ENCODE data around the gene MS4A2.
"Not testable (repeated sequence)": the region's sequence is repeated elsewhere in the genome, so short reads cannot be mapped to it uniquely, and the experiment has no call there.

Gene MS4A2

GRCh38 chr11:60097189-60097588 lies 8.7 kb downstream of the MS4A2 start:
- DNase-seq (ENCODE audit: low read depth, low spot score), result no peak
- no peak overlapping the region for H3K4me3 ChIP-seq (ENCODE audit: low read length)

DNA sequence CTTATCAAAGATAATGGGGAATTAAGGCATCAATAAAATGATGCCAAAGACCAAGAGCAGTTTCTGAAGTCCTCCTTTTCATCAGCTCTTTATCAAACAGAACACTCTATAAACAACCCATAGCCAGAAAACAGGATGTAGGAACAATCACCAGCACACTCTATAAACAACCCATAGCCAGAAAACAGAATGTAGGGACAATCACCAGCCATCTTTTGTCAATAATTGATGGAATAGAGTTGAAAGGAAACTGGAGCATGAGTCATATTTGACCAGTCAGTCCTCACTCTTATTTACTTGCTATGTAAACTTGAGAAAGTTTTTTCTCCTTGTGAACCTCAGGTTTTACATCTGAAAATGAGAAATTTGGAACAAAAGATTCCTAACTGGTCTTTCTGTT lies 10.0 kb downstream of the MS4A2 start:
- no peak for DNase-seq (ENCODE audit: low read depth, low spot score)
- no peak overlapping the region for H3K4me3 ChIP-seq (ENCODE audit: low read length)

- DNase-seq (ENCODE audit: low read depth, low spot score), result no peak
- H3K4me3 ChIP-seq (ENCODE audit: low read length), result no peak overlapping the region
These were observed 12.1 kb downstream of the MS4A2 start for GRCh38 chr11:60100516-60100915.

GRCh38 chr11:60101368-60101767 lies 12.9 kb downstream of the MS4A2 start:
- not testable (repeated sequence) for H3K4me3 ChIP-seq (ENCODE audit: low read length); DNase-seq (ENCODE audit: low read depth, low spot score)

DNA sequence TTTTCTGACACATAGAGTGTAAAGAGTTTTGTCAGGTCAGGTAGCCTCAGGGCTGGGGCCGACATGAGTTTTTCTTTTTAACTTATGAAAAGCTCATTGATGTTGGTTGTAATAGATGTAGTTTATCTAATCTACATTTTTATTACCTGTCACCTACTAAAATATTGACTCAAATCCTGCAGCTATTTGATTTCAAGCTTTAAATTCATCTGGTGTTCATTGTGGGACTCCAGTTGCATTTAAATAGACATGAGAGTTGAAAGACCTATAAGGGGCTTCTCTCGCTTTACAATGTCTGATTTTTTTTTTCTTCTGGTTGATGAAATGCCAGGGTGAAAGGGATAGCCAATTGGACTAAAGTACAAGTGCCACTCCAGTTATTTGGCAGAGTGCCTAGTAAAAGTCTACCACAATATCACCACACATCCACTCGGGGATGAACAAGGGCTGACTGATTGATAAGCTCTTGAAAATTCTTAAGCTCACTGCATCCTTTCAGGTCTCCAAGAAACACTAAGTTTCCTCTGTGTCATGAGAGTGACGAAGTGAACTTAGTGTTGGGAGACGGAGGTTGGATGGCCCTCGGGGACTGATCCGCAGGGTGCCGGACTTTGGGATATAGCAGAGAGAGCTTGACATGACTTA lies 16.1 kb downstream of the MS4A2 start:
- not testable (repeated sequence) for H3K4me3 ChIP-seq (ENCODE audit: low read length); DNase-seq (ENCODE audit: low read depth, low spot score)

GRCh38 chr11:60108631-60109030 lies 20.2 kb downstream of the MS4A2 start:
- DNase-seq (ENCODE audit: low read depth, low spot score); H3K4me3 ChIP-seq (ENCODE audit: low read length): not testable (repeated sequence)

- no peak for DNase-seq (ENCODE audit: low read depth, low spot score)
- H3K4me3 ChIP-seq (ENCODE audit: low read length), result no peak overlapping the region
These were observed 23.3 kb downstream of the MS4A2 start for GRCh38 chr11:60111793-60112192.

- DNase-seq (ENCODE audit: low read depth, low spot score), result no peak
- H3K4me3 ChIP-seq (ENCODE audit: low read length), result no peak overlapping the region
These were observed 28.7 kb downstream of the MS4A2 start for GRCh38 chr11:60116996-60117790.

- no peak overlapping the region for H3K4me3 ChIP-seq (ENCODE audit: low read length)
- peak; percentile 4 for DNase-seq (ENCODE audit: low read depth, low spot score)
These were observed 29.9 kb downstream of the MS4A2 start for GRCh38 chr11:60118338-60118737.

GRCh38 chr11:60119710-60120109 lies 31.2 kb downstream of the MS4A2 start:
- no peak for DNase-seq (ENCODE audit: low read depth, low spot score)
- no peak overlapping the region for H3K4me3 ChIP-seq (ENCODE audit: low read length)

GRCh38 chr11:60121264-60121663 lies 32.8 kb downstream of the MS4A2 start:
- DNase-seq (ENCODE audit: low read depth, low spot score), result no peak
- H3K4me3 ChIP-seq (ENCODE audit: low read length), result no peak overlapping the region

- no peak overlapping the region for H3K4me3 ChIP-seq (ENCODE audit: low read length)
- DNase-seq (ENCODE audit: low read depth, low spot score), result no peak
These were observed 34.1 kb downstream of the MS4A2 start for GRCh38 chr11:60122414-60123036.

DNA sequence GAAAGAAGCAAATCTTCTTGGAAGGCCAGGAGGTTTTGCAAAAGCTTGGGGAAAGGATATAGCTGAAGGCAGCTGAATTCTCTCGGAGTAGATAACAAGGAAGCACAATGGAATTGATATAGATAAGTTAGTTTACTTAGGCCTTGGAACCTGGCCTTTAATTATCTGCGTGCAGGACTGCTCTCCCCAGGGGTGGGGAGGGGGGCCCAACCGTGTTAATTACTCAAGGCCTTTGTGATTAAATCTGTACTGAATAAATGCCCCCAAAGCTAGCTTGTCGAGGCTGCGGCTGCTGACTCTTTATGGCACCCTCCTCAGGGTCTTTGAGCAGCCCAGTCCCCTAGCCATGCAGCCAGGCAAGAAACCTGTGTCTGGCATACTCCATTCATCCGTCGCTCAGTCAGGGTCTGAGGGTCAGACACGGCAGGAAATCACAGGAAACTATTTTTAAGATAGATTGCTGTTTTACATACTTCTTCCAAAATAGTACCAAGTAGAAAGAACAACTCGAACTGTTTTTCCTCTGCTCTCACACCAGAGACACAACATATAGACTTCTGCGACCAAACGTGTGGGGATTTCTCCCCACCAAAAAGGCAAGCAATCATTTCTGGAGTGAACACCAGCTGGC lies 36.5 kb downstream of the MS4A2 start:
- DNase-seq (ENCODE audit: low read depth, low spot score), result no peak
- no peak overlapping the region for H3K4me3 ChIP-seq (ENCODE audit: low read length)

DNA sequence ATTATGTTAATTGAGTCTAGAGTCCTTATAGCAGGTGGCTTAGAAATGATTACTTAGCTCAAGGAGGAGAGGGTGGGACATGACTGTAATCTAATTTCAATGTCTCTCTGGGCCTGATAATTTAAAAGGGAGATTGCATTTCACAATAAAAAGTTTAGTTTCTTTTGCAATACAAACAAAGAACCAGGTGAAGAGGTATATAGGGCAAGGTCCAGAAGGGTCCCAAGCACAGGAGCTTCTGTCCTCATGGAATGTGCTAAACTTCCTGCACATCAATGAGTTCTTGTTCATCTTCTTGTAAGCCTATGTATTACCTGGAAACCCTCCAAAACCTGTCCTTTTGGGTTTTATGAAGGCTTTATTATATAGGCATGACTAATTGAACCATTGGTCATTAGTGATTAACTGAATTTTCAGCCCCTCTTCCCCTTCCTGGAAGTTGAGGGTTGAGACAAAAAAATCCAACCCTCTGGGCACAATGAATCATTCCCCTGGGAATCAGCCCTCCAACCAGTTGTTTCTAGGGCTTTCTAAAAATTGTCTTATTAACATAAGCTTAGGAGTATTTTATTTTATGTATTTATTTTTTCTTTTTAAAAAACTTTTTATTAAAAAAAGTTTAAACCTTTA lies 37.6 kb downstream of the MS4A2 start:
- no peak for DNase-seq (ENCODE audit: low read depth, low spot score)
- H3K4me3 ChIP-seq (ENCODE audit: low read length), result no peak overlapping the region

DNA sequence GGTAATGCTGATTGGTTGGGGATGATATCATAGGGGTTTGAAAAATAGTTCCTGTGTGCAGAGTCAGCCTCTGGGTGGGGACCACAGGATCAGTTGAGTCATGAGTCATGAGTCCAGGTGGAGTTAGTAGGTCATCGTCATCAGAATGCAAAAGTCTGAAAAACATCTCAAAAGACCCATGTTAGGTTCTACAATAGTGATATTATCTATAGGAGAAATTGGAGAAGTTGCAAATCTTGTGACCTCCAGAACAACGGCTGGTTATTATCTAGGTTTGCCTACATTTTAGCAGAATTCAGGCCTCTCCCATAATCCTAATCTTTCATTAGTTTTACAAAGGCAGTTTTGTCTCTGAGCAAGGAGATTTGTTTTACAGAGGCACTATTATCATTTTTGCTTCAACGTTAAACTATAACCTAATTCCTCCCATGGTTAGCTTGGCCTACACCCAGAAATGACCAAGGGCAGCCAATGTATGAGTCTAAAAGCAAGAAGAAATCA lies 38.9 kb downstream of the MS4A2 start:
- DNase-seq (ENCODE audit: low read depth, low spot score), result no peak
- H3K4me3 ChIP-seq (ENCODE audit: low read length), result no peak overlapping the region

DNA sequence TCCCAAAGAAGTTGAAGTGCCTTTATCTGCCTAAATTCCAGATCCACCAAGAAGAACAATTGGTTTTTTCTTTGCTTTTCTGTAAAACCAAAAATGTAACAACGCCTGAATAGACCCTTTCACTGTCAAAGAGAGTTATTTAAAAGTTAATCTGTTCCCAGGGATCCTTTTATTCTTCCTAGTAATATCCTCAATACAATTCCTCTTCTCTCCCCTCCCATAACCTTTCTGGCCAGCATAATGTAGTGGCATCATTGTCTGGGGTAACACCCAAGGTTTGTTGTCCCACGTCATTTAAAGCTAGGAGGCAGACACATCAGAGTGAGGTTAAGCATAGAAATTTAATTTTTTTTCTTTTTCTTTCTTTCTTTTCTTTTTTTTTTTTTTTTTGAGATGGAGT lies 39.9 kb downstream of the MS4A2 start:
- no peak for DNase-seq (ENCODE audit: low read depth, low spot score)
- no peak overlapping the region for H3K4me3 ChIP-seq (ENCODE audit: low read length)

GRCh38 chr11:60128866-60129265 lies 40.4 kb downstream of the MS4A2 start:
- not testable (repeated sequence) for DNase-seq (ENCODE audit: low read depth, low spot score)

DNA sequence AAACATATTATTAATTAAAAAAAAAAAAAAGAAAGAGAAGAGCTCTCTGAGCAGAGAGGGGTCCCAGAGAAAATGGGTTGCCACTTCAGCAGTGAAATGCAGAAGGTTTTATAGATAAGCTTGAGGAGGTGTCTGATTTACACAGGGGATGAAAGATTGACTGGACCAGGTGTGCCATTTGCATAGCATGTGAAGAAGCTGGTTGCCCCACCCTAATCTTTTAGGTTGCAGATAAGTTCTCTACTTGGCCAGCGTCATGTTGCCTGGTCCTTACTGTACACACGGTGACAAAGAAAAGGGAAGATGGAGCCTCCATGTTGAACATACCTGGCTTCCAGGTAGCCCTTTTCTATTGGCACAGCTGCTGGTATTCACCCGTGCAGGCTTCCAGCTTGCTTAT lies 41.4 kb downstream of the MS4A2 start:
- DNase-seq (ENCODE audit: low read depth, low spot score), result no peak

More at GRCh38 chr11:60128866-60129265, 40.4 kb downstream of the MS4A2 start:
- H3K4me3 ChIP-seq (ENCODE audit: low read length), result not testable (repeated sequence)

DNA sequence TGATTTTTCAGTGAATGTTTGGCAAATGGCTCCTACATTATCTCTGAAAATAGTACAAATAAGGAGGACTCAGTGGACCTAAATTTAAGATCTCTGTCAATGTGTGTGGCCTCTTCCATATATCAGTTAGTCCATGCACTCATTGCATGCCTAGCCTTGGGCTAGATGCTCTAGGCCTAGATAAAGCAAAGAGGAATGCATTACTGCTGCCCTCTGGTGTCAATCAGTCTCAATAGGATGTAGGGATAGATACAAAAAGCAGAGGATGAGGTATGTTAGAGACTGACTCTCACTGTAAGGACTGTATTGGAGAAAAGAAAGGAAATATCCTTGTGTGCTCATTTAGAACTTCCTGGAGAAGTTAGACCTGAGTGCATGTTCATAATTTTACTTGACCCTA lies 42.0 kb downstream of the MS4A2 start:
- no peak overlapping the region for H3K4me3 ChIP-seq (ENCODE audit: low read length)
- DNase-seq (ENCODE audit: low read depth, low spot score), result peak; percentile 38

More for the DNA sequence above, 41.4 kb downstream of the MS4A2 start:
- H3K4me3 ChIP-seq (ENCODE audit: low read length), result no peak overlapping the region
